ENCODE data around the gene WFS1.
A peak's percentile ranks its signal among the peaks of the same experiment; 100 is the strongest.

WFS1 gene

GRCh38 chr4:6342530-6343293 lies 73.1 kb downstream of the WFS1 start:
- DNase-seq = peak; percentile 49

GRCh38 chr4:6343939-6344408 lies 74.3 kb downstream of the WFS1 start:
- DNase-seq = no peak

- no peak for DNase-seq
Observed at GRCh38 chr4:6345096-6345830, 75.6 kb downstream of the WFS1 start.

GRCh38 chr4:6345866-6346265 lies 76.2 kb downstream of the WFS1 start:
- no peak for DNase-seq

- no peak for DNase-seq
Observed at GRCh38 chr4:6346373-6347110, 76.9 kb downstream of the WFS1 start.

- DNase-seq = no peak
Observed at GRCh38 chr4:6347511-6348045, 77.9 kb downstream of the WFS1 start.

- no peak for DNase-seq
Observed at GRCh38 chr4:6348408-6348807, 78.8 kb downstream of the WFS1 start.

GRCh38 chr4:6349896-6350603 lies 80.4 kb downstream of the WFS1 start:
- no peak for DNase-seq

GRCh38 chr4:6350646-6351045 lies 81.0 kb downstream of the WFS1 start:
- DNase-seq = no peak

- no peak for DNase-seq
Observed at GRCh38 chr4:6351246-6352000, 81.8 kb downstream of the WFS1 start.

GRCh38 chr4:6352031-6352692 lies 82.5 kb downstream of the WFS1 start:
- DNase-seq = no peak
